HL-60 (cell line): ENCODE results near the gene CEP170.

ENCODE experiments used
- GABPA ChIP-seq: IDR thresholded peaks from 2 replicates; pipeline ENCODE4 v1.6.1; 2012; ENCODE audit warnings: low read depth
- POLR2AphosphoS5 ChIP-seq: IDR thresholded peaks from 2 replicates; pipeline ENCODE4 v1.6.1; 2012; ENCODE audit warnings: low read depth
- TF ChIP-seq, protein P1 (sequence below): IDR thresholded peaks from one replicate; pipeline ENCODE4 v1.5.1; 2011; ENCODE audit warnings: low read length, control low read depth, inconsistent platforms; ENCODE audit not compliant: insufficient read depth
- TF ChIP-seq, protein P2 (sequence below): IDR thresholded peaks from 2 replicates; pipeline ENCODE4 v1.6.1; 2012; ENCODE audit warnings: low read depth; ENCODE audit not compliant: insufficient replicate concordance

DNA sequence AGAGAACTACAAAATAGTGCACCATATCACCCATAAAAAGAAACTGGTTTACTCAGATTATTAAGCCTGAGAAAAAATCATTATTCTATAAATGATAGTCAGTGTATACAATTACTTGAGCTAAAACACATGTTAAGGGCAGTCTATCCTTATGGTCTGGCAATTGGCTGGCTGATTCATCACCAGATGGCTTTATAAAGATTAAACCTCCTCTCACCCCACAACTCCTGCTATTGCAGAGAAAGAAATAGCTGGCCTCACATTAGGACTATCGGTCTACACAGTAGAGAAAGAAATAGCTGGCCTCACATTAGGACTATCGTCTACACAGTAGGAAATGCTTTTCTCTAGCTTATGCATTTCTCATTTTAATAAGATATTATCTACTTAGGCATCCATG is 21.2 kb downstream of the CEP170 start:
- no peak for TF ChIP-seq POLR2AphosphoS5
- TF ChIP-seq, protein P1, sequence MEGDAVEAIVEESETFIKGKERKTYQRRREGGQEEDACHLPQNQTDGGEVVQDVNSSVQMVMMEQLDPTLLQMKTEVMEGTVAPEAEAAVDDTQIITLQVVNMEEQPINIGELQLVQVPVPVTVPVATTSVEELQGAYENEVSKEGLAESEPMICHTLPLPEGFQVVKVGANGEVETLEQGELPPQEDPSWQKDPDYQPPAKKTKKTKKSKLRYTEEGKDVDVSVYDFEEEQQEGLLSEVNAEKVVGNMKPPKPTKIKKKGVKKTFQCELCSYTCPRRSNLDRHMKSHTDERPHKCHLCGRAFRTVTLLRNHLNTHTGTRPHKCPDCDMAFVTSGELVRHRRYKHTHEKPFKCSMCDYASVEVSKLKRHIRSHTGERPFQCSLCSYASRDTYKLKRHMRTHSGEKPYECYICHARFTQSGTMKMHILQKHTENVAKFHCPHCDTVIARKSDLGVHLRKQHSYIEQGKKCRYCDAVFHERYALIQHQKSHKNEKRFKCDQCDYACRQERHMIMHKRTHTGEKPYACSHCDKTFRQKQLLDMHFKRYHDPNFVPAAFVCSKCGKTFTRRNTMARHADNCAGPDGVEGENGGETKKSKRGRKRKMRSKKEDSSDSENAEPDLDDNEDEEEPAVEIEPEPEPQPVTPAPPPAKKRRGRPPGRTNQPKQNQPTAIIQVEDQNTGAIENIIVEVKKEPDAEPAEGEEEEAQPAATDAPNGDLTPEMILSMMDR, result no peak
- TF ChIP-seq, protein P2, sequence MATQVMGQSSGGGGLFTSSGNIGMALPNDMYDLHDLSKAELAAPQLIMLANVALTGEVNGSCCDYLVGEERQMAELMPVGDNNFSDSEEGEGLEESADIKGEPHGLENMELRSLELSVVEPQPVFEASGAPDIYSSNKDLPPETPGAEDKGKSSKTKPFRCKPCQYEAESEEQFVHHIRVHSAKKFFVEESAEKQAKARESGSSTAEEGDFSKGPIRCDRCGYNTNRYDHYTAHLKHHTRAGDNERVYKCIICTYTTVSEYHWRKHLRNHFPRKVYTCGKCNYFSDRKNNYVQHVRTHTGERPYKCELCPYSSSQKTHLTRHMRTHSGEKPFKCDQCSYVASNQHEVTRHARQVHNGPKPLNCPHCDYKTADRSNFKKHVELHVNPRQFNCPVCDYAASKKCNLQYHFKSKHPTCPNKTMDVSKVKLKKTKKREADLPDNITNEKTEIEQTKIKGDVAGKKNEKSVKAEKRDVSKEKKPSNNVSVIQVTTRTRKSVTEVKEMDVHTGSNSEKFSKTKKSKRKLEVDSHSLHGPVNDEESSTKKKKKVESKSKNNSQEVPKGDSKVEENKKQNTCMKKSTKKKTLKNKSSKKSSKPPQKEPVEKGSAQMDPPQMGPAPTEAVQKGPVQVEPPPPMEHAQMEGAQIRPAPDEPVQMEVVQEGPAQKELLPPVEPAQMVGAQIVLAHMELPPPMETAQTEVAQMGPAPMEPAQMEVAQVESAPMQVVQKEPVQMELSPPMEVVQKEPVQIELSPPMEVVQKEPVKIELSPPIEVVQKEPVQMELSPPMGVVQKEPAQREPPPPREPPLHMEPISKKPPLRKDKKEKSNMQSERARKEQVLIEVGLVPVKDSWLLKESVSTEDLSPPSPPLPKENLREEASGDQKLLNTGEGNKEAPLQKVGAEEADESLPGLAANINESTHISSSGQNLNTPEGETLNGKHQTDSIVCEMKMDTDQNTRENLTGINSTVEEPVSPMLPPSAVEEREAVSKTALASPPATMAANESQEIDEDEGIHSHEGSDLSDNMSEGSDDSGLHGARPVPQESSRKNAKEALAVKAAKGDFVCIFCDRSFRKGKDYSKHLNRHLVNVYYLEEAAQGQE, result no peak
- TF ChIP-seq GABPA, result no peak
